Ishikawa (cell line): Measurements from ENCODE around the gene COX14.

Experiments used
- EP300 ChIP-seq: IDR thresholded peaks from 2 replicates; pipeline ENCODE4 v1.6.1; 2012; ENCODE audit warnings: borderline replicate concordance
- REST ChIP-seq: IDR thresholded peaks from 2 replicates; pipeline ENCODE4 v1.6.1; 2012; ENCODE audit warnings: low read depth, mild to moderate bottlenecking

- TF ChIP-seq EP300, result no peak
- no peak for TF ChIP-seq REST
These were observed 8.5 kb downstream of the COX14 start for GRCh38 chr12:50120521-50120920.
